ENCODE measurements around the gene SMARCAL1.
"Not testable (repeated sequence)": the region's sequence is repeated elsewhere in the genome, so short reads cannot be mapped to it uniquely, and the experiment has no call there.

The SMARCAL1 gene

DNA sequence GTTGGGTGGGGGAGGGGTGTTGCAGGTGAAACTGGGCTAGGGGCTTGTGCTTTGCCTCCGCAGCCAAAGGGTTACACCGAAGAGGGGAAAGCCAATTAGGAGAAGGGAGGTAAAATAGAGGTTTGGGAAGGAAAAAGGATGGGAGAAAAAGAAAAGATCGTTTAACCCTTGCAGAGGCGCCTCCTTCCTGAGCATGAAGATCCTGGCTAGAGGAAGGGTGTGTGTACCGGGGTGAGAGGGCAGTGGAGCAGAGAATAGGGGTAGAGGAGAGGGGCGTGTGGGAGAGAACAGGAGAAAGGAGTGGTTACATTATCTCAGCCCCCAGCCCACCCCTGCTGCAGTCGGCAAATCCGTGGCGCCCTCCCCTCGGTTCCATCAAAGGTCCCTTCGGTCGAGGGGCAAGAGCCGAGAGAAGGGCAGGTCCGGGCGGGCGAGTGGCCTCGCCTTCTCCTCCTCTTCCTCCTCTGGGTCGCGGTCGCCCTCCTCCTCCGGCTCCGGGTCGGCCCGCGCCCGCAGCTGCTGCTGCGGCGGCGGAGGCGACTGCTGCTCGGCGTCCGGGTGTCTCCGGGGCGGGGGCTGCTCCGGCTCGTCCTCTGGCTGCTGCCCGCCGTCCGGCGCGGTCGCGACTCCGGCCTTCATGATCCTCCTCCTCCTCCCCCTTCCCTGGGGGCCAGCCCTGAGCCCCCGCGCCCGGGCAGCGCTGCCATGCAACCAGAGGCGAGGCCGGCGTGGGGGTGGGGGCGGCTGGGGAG is 41.1 kb upstream of the SMARCAL1 start:
- peak overlapping the region; percentile 56 for H3K4me3 ChIP-seq (ENCODE audit: insufficient read length, low read depth)
- H3K4me1 ChIP-seq (ENCODE audit: insufficient read depth, insufficient read length), result no peaks in the 10 kb centered on the region
- H3K9ac ChIP-seq (ENCODE audit: insufficient read length, low read depth), result peak overlapping the region; percentile 58
- no peak for TF ChIP-seq SUZ12 (IDR thresholded peaks at IDR 0.05; ENCODE audit: extremely low read depth, insufficient read depth, insufficient read length)
- no peak for TF ChIP-seq YY1 (IDR thresholded peaks at IDR 0.05; ENCODE audit: insufficient read depth, insufficient read length)
- no peak for TF ChIP-seq ZNF274 (IDR thresholded peaks at IDR 0.05; ENCODE audit: low read depth, low read length)
- no peaks in the 10 kb centered on the region for H3K36me3 ChIP-seq (ENCODE audit: insufficient read depth, insufficient read length, low read length)
- H3K27me3 ChIP-seq (ENCODE audit: insufficient read depth, insufficient read length), result peaks cover 82% of the 10 kb centered on the region
- no peak for DNase-seq (ENCODE audit: low read depth, low spot score)
- H3K9me3 ChIP-seq (ENCODE audit: insufficient read depth, low read length), result no peaks in the 10 kb centered on the region

DNA sequence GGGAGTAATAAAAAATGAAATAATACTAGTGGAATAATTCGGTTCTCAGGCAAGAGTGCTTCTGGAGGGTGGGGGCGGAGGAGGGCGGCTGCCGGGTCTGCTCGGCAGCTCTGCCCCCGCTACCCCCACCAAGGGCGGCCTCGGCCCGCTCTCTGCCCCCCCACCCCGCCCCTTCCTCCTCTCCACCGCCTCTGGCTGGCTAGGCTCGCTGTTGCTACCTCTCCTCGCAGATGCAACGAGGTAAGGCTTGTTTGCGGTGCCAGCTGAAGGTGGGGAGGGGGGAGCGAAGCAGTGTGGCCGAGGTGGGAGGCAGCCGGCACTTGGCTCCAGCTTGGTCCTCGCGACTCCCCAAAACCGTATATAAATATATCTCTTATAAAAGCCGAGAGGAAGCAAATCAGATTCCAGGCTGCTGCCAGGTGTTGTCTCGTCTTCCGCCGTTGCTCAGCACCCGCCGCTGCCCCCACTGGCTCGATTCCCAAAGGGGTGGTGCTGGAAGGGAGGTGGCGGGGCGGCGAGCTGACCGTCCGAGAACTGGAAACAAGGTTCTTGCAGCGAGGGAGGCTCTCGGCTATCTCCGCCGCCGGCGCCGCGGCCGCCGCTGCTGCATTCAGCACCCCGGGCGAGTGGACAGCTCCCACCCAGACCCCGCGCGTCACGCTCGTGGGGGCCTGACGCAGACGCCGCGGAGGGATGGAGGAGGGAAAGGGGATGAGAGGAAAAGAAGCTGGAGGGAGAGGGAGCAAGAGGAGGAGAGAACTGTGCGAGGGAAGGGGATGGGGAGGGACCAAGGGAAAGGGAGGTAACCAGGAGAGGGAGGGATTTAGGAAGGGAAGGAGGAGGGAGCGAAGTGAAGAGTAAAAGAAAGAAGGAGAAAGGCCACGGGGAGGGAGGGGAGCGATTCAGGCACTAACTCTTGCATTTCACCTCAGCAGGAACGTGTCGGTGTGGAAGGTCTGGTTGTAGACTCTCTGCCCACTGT is 40.3 kb upstream of the SMARCAL1 start, which contains the start of gene MARCHF4:
Gene MARCHF4, minus strand, starts transcription at position 763 of the 982 bp plus-strand sequence. CDS start 2,223 bp downstream, outside the sequence.
- Histone ChIP-seq H3K36me3 (ENCODE audit: insufficient read depth, insufficient read length, low read length) (no peaks in the 10 kb centered on the region), H3K27me3 (ENCODE audit: insufficient read depth, insufficient read length) (peaks cover 74% of the 10 kb centered on the region), H3K4me1 (ENCODE audit: insufficient read depth, insufficient read length) (no peaks in the 10 kb centered on the region), H3K9me3 (ENCODE audit: insufficient read depth, low read length) (no peaks in the 10 kb centered on the region), H3K4me3 (ENCODE audit: insufficient read length, low read depth) (peak within 1 kb of the TSS; percentile 56), H3K9ac (ENCODE audit: insufficient read length, low read depth) (peak within 1 kb of the TSS; percentile 58)
- TF ChIP-seq YY1 (IDR thresholded peaks at IDR 0.05; ENCODE audit: insufficient read depth, insufficient read length), result no peak
- TF ChIP-seq ZNF274 (IDR thresholded peaks at IDR 0.05; ENCODE audit: low read depth, low read length), result no peak
- no peak for TF ChIP-seq SUZ12 (IDR thresholded peaks at IDR 0.05; ENCODE audit: extremely low read depth, insufficient read depth, insufficient read length)
- DNase-seq (ENCODE audit: low read depth, low spot score), result peak; percentile 68

DNA sequence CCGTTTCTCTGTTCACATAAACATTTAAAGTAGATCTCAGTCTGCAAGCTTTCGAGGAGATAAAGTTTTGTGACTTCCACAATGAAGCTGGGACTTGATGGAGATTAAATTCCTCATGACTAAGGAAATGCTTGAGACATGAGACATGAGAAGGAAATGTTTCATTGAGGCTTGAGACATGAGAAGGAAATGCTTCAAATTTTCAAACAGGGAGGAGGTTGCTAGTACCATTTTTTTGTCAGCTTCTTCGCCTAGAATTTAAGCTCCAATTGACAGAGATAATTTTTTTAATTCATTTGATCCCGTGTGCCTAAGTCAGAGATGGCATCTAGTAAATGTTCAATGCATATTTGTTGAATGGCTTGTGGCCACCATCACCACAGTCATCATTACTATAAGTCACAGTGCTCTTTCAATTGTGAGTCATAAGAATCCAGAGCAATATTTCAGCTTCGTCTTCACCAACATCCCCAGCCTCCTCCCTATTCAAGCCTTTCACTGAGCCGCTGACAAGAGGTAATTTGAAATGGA is 39.5 kb upstream of the SMARCAL1 start:
- no peaks in the 10 kb centered on the region for H3K9me3 ChIP-seq (ENCODE audit: insufficient read depth, low read length)
- peak overlapping the region; percentile 56 for H3K4me3 ChIP-seq (ENCODE audit: insufficient read length, low read depth)
- peaks cover 68% of the 10 kb centered on the region for H3K27me3 ChIP-seq (ENCODE audit: insufficient read depth, insufficient read length)
- DNase-seq (ENCODE audit: low read depth, low spot score), result no peak
- H3K9ac ChIP-seq (ENCODE audit: insufficient read length, low read depth), result no peak overlapping the region
- TF ChIP-seq ZNF274 (IDR thresholded peaks at IDR 0.05; ENCODE audit: low read depth, low read length) (no peak), YY1 (IDR thresholded peaks at IDR 0.05; ENCODE audit: insufficient read depth, insufficient read length) (no peak), SUZ12 (IDR thresholded peaks at IDR 0.05; ENCODE audit: extremely low read depth, insufficient read depth, insufficient read length) (no peak)
- no peaks in the 10 kb centered on the region for H3K4me1 ChIP-seq (ENCODE audit: insufficient read depth, insufficient read length)
- H3K36me3 ChIP-seq (ENCODE audit: insufficient read depth, insufficient read length, low read length), result no peaks in the 10 kb centered on the region

DNA sequence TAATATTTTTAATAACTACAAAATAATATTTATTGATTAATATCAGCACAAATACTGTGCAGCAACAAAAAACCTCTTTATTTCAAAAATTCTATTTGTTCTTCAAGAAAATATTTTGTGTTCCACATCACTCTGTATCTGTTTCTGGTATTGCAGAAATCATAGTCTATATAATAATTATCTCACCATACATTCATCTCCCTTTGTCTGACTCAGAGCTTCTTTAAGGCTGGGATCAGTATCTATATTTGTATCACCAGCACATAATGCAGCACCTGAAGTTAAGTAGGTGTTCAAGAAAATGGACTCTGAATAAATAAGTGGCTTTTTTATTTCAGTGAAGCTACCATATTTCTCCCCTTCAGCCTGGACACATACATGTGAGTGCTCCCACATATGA is 38.4 kb upstream of the SMARCAL1 start:
- H3K4me1 ChIP-seq (ENCODE audit: insufficient read depth, insufficient read length), result no peaks in the 10 kb centered on the region
- no peak overlapping the region for H3K9ac ChIP-seq (ENCODE audit: insufficient read length, low read depth)
- H3K36me3 ChIP-seq (ENCODE audit: insufficient read depth, insufficient read length, low read length), result no peaks in the 10 kb centered on the region
- TF ChIP-seq YY1 (IDR thresholded peaks at IDR 0.05; ENCODE audit: insufficient read depth, insufficient read length) (no peak), SUZ12 (IDR thresholded peaks at IDR 0.05; ENCODE audit: extremely low read depth, insufficient read depth, insufficient read length) (no peak), ZNF274 (IDR thresholded peaks at IDR 0.05; ENCODE audit: low read depth, low read length) (no peak)
- H3K4me3 ChIP-seq (ENCODE audit: insufficient read length, low read depth), result no peak overlapping the region
- H3K9me3 ChIP-seq (ENCODE audit: insufficient read depth, low read length), result no peaks in the 10 kb centered on the region
- peaks cover 58% of the 10 kb centered on the region for H3K27me3 ChIP-seq (ENCODE audit: insufficient read depth, insufficient read length)
- DNase-seq (ENCODE audit: low read depth, low spot score), result no peak

DNA sequence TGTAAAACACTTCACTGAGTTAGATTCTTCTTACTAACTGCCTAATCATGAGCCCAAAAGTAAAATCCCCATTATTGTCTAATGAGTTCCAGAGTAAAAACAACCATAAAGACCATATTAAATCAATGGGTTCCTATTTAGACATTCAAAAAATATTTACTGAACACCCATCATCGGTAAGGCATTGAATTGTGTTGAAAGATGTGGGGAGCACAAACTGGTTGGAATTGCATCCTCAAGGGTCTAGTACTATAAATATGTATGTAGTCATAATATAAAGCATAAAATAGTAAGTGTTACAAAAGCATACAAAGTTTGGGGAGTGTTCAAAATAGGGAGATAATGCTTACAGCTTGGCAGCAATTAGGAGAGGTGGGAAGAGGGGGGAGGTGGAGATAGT is 37.0 kb upstream of the SMARCAL1 start:
- Histone ChIP-seq H3K4me1 (ENCODE audit: insufficient read depth, insufficient read length) (no peaks in the 10 kb centered on the region), H3K9ac (ENCODE audit: insufficient read length, low read depth) (no peak overlapping the region), H3K36me3 (ENCODE audit: insufficient read depth, insufficient read length, low read length) (no peaks in the 10 kb centered on the region), H3K27me3 (ENCODE audit: insufficient read depth, insufficient read length) (peaks cover 49% of the 10 kb centered on the region), H3K9me3 (ENCODE audit: insufficient read depth, low read length) (no peaks in the 10 kb centered on the region), H3K4me3 (ENCODE audit: insufficient read length, low read depth) (no peak overlapping the region)
- TF ChIP-seq SUZ12 (IDR thresholded peaks at IDR 0.05; ENCODE audit: extremely low read depth, insufficient read depth, insufficient read length) (no peak), ZNF274 (IDR thresholded peaks at IDR 0.05; ENCODE audit: low read depth, low read length) (no peak), YY1 (IDR thresholded peaks at IDR 0.05; ENCODE audit: insufficient read depth, insufficient read length) (no peak)
- DNase-seq (ENCODE audit: low read depth, low spot score), result no peak

DNA sequence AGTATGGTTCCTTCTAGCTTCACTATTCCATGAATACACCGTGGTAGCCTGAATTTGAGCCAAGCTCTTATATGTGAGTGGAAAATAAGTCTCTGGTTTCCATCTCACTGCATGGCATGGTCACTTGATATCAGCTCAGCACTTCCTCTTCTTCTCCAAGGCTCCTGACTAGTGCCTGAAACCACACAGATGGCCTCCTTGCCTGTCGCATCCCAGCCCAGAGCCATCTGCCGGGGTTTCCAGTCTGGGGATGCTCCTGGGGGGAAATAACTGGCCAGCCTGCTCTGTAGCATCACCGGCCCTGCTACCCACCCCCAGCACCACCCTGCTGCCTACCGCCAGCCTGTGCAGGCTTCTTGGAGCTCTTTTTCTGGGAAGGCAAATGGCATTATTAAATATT is 32.3 kb upstream of the SMARCAL1 start:
- no peaks in the 10 kb centered on the region for H3K36me3 ChIP-seq (ENCODE audit: insufficient read depth, insufficient read length, low read length)
- peaks cover 5% of the 10 kb centered on the region; the same call in 1 of the 2 replicates for H3K9me3 ChIP-seq (ENCODE audit: insufficient read depth, low read length)
- DNase-seq (ENCODE audit: low read depth, low spot score), result no peak
- no peak overlapping the region for H3K4me3 ChIP-seq (ENCODE audit: insufficient read length, low read depth)
- peaks cover 8% of the 10 kb centered on the region for H3K27me3 ChIP-seq (ENCODE audit: insufficient read depth, insufficient read length)
- TF ChIP-seq ZNF274 (IDR thresholded peaks at IDR 0.05; ENCODE audit: low read depth, low read length) (no peak), SUZ12 (IDR thresholded peaks at IDR 0.05; ENCODE audit: extremely low read depth, insufficient read depth, insufficient read length) (no peak)
- no peaks in the 10 kb centered on the region for H3K4me1 ChIP-seq (ENCODE audit: insufficient read depth, insufficient read length)
- H3K9ac ChIP-seq (ENCODE audit: insufficient read length, low read depth), result no peak overlapping the region

DNA sequence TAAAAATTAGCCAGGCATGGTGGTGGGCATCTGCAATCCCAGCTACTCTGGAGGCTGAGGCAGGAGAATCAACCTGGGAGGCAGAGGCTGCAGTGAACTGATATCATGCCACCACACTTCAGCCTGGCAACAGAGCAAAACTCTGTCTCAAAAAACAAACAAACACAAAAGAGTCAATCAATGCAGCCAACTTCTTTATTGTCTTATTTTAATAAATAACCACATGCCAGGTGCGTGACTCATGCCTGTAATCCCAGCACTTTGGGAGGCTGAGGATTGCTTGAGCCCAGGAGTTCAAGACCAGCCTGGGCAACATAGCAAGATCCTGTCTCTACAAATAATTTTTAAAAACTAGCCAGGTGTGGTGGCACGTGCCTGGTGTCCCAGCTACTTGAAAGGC is 27.9 kb upstream of the SMARCAL1 start:
- H3K36me3 ChIP-seq (ENCODE audit: insufficient read depth, insufficient read length, low read length); DNase-seq (ENCODE audit: low read depth, low spot score); H3K27me3 ChIP-seq (ENCODE audit: insufficient read depth, insufficient read length); H3K4me1 ChIP-seq (ENCODE audit: insufficient read depth, insufficient read length); H3K4me3 ChIP-seq (ENCODE audit: insufficient read length, low read depth); H3K9ac ChIP-seq (ENCODE audit: insufficient read length, low read depth): not testable (repeated sequence)
- H3K9me3 ChIP-seq (ENCODE audit: insufficient read depth, low read length), result peaks cover 12% of the 10 kb centered on the region

All from NT2/D1 (cell line).